Omental fat pad (tissue), 4 donors: ENCODE measurements around the gene ELL2. TPM values are rescaled to one million over a fixed set of nuclear protein-coding genes. Genes with fewer than 3 reads are reported as not detected.
"Not testable (repeated sequence)": the region's sequence is repeated elsewhere in the genome, so short reads cannot be mapped to it uniquely, and the experiment has no call there.

Experiments
- ATAC-seq: fragments of 150-250 bp; one replicate; pipeline ENCODE4 v1.9.1; 2016; ENCODE audit warnings: mild to moderate bottlenecking, moderate library complexity; ENCODE audit not compliant: low FRiP score
- DNase-seq: peaks from one replicate; pipeline ENCODE4 v3.0.0-alpha.2; 2019; ENCODE audit warnings: low spot score
- CTCF ChIP-seq, 3 donors: fragments of 450-650 bp; IDR thresholded peaks; one replicate each; pipeline ENCODE4 v1.5.1; 2016 to 2017; ENCODE audit warnings: antibody characterized with exemption in 3 of 3, mild to moderate bottlenecking in 3 of 3, moderate library complexity in 2 of 3
- total RNA-seq, 4 donors: library from RNA; depleted of rRNA; stranded (reverse); fragments of >200 nt; gene quantifications; one replicate each; pipeline ENCODE4 v1.1.0, GENCODE V29; 2016

The ELL2 gene
- total RNA-seq, 4 donors from 2014 or later, result 64.3 to 318 (median 121) TPM

GRCh38 chr5:95853490-95853889, 108.2 kb downstream of the ELL2 start:
- no peak for TF ChIP-seq CTCF (IDR thresholded peaks at IDR 0.05)
- ATAC-seq (no peak), DNase-seq (no peak)

DNA sequence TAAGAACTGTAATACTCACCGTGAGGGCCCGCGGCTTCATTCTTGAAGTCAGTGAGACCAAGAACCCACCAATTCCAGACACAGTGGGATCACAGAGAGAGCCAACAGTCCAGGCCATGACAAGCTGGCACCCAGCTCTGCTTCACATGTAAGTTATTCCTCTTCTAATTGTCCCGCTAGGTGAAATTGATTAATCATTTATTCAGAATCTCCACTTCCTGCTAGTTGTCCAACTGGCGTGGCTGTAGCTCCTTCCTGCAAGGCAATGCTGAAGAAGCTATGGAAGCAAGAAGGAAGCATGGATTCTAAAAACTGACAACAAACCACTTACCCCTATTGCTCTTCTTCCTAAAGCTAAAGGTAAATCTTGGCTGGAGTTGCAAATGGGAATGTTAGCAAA, 109.1 kb downstream of the ELL2 start:
- ATAC-seq, result no peak
- no peak for DNase-seq
- no peak for TF ChIP-seq CTCF (IDR thresholded peaks at IDR 0.05)

- not testable (repeated sequence) for DNase-seq, ATAC-seq
Measured at GRCh38 chr5:95851141-95851540, 110.5 kb downstream of the ELL2 start.

DNA sequence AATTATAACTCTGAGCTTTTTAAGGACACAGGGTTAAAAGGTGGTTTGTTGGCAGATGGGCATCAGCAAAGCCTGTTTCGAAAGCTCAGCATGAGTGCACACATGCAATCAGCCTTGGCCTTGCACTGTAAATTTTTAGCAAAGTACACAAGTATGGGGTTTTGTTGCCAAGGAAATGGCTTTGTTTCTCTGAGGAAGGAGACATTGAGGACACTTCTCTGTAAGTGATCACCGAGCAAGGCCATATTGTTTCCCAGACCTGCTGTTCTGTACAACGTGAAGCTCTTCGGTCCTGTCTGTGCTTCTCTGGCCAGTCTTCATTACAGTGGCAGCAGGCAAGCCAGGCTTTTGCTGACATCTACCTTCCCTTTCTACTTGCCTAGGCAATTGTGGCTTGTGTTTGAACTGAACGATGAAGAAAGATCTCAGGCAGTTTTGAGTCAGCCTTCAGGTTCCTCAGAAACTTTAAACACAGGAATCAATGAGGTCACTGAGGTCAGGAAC, 111.2 kb downstream of the ELL2 start:
- no peak for TF ChIP-seq CTCF (IDR thresholded peaks at IDR 0.05)
- ATAC-seq (no peak), DNase-seq (no peak)

DNA sequence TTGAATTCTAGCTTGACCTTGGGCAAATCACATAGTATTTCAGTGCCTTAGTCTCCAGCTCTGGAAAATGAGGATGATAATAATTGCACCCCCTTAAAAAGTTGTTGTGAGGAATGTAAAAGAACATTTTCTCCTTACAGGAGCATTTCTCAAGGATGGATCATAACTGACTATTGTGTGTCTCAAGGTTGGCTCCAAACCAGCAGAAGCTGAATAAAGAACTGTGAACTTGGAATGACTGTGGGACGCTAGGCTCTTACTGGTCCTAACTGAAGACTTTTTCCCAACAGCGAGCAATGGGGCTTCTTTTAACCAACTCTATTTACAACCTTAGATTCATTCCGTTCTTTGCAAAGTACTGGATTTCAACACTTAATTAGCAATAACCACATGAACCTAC, 113.0 kb downstream of the ELL2 start:
- no peak for TF ChIP-seq CTCF (IDR thresholded peaks at IDR 0.05)
- ATAC-seq, result no peak

GRCh38 chr5:95847261-95847592, 114.4 kb downstream of the ELL2 start:
- ATAC-seq, result no peak
- no peak for TF ChIP-seq CTCF (IDR thresholded peaks at IDR 0.05)
- no peak for DNase-seq

More for the DNA sequence above, 113.0 kb downstream of the ELL2 start:
- DNase-seq, result no peak

- ATAC-seq, result peak; percentile 65
- no peak for DNase-seq
- peak in 2 of 3 donors; percentile 73 to 83 for TF ChIP-seq CTCF (IDR thresholded peaks at IDR 0.05)
Measured at GRCh38 chr5:95846554-95847260, 114.9 kb downstream of the ELL2 start.
